SK-N-SH (cell line): Measurements from ENCODE around the gene ACTR2.

Experiments
- CTCF ChIP-seq: fragments of 200-600 bp; sonication (generic); IDR thresholded peaks from 2 replicates; pipeline ENCODE4 v1.6.1; 2017; ENCODE audit warnings: antibody characterized with exemption, mild to moderate bottlenecking, moderate library complexity
- EP300 ChIP-seq, 2 experiments: IDR thresholded peaks; 2 replicates each; pipeline versions ENCODE4 v1.4.0 to v1.6.1; 2012; ENCODE audit warnings: borderline replicate concordance in 1 of 2, low read depth in 1 of 2, low read length in 1 of 2
- EZH2phosphoT487 ChIP-seq: fragments of 200-600 bp; sonication (generic); IDR thresholded peaks from 2 replicates; pipeline ENCODE4 v1.6.1; 2017; ENCODE audit warnings: low read depth, mixed run types, mild to moderate bottlenecking, antibody characterized with exemption, moderate library complexity, borderline replicate concordance
- FOSL2 ChIP-seq: IDR thresholded peaks from 2 replicates; pipeline ENCODE4 v1.4.0; 2012; ENCODE audit warnings: low read depth, mild to moderate bottlenecking, moderate library complexity, borderline replicate concordance
- FOXJ3 ChIP-seq: sonication (generic); formaldehyde crosslinking; IDR thresholded peaks from 2 replicates; pipeline ENCODE4 v1.5.1; 2020; ENCODE audit warnings: mild to moderate bottlenecking, missing genetic modification reagents
- JUND ChIP-seq: IDR thresholded peaks from 2 replicates; pipeline ENCODE4 v1.4.0; 2012
- MAX ChIP-seq: IDR thresholded peaks from 2 replicates; pipeline ENCODE4 v1.4.0; 2012; ENCODE audit warnings: low read depth
- NFIC ChIP-seq: IDR thresholded peaks from 2 replicates; pipeline ENCODE4 v1.4.0; 2012; ENCODE audit warnings: borderline replicate concordance
- POLR2AphosphoS5 ChIP-seq: IDR thresholded peaks from 2 replicates; pipeline ENCODE4 v1.6.1; 2012; ENCODE audit warnings: low read depth, low read length
- SIN3A ChIP-seq: IDR thresholded peaks from 2 replicates; pipeline ENCODE4 v1.6.1; 2012; ENCODE audit warnings: low read depth, mild to moderate bottlenecking, low read length, moderate library complexity, borderline replicate concordance
- TAF1 ChIP-seq: IDR thresholded peaks from 2 replicates; pipeline ENCODE4 v1.6.1; 2012; ENCODE audit warnings: low read depth, mild to moderate bottlenecking, low read length, moderate library complexity, borderline replicate concordance
- TF ChIP-seq, protein P1 (sequence below): IDR thresholded peaks from 2 replicates; pipeline ENCODE4 v1.6.1; 2012; ENCODE audit warnings: mild to moderate bottlenecking, low read depth, low read length, moderate library complexity
- TF ChIP-seq, protein P2 (sequence below): IDR thresholded peaks from 2 replicates; pipeline ENCODE4 v1.4.0; 2012; ENCODE audit warnings: low read depth, borderline replicate concordance
- TF ChIP-seq, protein P3 (sequence below): IDR thresholded peaks from 2 replicates; pipeline ENCODE4; 2012

GRCh38 chr2:65267008-65267407, 39.4 kb downstream of the ACTR2 start:
- TF ChIP-seq CTCF: no peak
- TF ChIP-seq SIN3A: no peak
- no peak for TF ChIP-seq MAX
- TF ChIP-seq EP300 (IDR thresholded peaks at IDR 0.05; ENCODE audit: borderline replicate concordance in 1 of 2, low read depth in 1 of 2, low read length in 1 of 2): no peak
- no peak for TF ChIP-seq POLR2AphosphoS5
- no peak for TF ChIP-seq FOXJ3 (CRISPR knock-in tag)
- TF ChIP-seq EZH2phosphoT487: no peak
- TF ChIP-seq FOSL2: no peak
- TF ChIP-seq TAF1: no peak
- TF ChIP-seq, protein P1, sequence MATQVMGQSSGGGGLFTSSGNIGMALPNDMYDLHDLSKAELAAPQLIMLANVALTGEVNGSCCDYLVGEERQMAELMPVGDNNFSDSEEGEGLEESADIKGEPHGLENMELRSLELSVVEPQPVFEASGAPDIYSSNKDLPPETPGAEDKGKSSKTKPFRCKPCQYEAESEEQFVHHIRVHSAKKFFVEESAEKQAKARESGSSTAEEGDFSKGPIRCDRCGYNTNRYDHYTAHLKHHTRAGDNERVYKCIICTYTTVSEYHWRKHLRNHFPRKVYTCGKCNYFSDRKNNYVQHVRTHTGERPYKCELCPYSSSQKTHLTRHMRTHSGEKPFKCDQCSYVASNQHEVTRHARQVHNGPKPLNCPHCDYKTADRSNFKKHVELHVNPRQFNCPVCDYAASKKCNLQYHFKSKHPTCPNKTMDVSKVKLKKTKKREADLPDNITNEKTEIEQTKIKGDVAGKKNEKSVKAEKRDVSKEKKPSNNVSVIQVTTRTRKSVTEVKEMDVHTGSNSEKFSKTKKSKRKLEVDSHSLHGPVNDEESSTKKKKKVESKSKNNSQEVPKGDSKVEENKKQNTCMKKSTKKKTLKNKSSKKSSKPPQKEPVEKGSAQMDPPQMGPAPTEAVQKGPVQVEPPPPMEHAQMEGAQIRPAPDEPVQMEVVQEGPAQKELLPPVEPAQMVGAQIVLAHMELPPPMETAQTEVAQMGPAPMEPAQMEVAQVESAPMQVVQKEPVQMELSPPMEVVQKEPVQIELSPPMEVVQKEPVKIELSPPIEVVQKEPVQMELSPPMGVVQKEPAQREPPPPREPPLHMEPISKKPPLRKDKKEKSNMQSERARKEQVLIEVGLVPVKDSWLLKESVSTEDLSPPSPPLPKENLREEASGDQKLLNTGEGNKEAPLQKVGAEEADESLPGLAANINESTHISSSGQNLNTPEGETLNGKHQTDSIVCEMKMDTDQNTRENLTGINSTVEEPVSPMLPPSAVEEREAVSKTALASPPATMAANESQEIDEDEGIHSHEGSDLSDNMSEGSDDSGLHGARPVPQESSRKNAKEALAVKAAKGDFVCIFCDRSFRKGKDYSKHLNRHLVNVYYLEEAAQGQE: no peak
- peak; percentile 15; the same call in 1 of the 2 replicates for TF ChIP-seq NFIC
- TF ChIP-seq, protein P2, sequence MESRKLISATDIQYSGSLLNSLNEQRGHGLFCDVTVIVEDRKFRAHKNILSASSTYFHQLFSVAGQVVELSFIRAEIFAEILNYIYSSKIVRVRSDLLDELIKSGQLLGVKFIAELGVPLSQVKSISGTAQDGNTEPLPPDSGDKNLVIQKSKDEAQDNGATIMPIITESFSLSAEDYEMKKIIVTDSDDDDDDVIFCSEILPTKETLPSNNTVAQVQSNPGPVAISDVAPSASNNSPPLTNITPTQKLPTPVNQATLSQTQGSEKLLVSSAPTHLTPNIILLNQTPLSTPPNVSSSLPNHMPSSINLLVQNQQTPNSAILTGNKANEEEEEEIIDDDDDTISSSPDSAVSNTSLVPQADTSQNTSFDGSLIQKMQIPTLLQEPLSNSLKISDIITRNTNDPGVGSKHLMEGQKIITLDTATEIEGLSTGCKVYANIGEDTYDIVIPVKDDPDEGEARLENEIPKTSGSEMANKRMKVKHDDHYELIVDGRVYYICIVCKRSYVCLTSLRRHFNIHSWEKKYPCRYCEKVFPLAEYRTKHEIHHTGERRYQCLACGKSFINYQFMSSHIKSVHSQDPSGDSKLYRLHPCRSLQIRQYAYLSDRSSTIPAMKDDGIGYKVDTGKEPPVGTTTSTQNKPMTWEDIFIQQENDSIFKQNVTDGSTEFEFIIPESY: no peak
- TF ChIP-seq JUND: no peak
- TF ChIP-seq, protein P3, sequence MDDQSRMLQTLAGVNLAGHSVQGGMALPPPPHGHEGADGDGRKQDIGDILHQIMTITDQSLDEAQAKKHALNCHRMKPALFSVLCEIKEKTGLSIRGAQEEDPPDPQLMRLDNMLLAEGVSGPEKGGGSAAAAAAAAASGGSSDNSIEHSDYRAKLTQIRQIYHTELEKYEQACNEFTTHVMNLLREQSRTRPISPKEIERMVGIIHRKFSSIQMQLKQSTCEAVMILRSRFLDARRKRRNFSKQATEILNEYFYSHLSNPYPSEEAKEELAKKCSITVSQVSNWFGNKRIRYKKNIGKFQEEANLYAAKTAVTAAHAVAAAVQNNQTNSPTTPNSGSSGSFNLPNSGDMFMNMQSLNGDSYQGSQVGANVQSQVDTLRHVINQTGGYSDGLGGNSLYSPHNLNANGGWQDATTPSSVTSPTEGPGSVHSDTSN: no peak
